GM23248 (cell line): ENCODE data around the gene CENPM.

Source experiments
- EZH2 ChIP-seq: fragments of 200-600 bp; sonication (generic); IDR thresholded peaks from 2 replicates; pipeline ENCODE4 v1.6.1; 2018; ENCODE audit warnings: antibody characterized with exemption, mild to moderate bottlenecking; ENCODE audit not compliant: insufficient read depth, poor library complexity, severe bottlenecking
- EZH2phosphoT487 ChIP-seq: fragments of 200-600 bp; sonication (generic); IDR thresholded peaks from 2 replicates; pipeline ENCODE4 v1.6.1; 2018; ENCODE audit warnings: antibody characterized with exemption, moderate library complexity, mild to moderate bottlenecking, low read depth; ENCODE audit not compliant: insufficient read depth

- TF ChIP-seq EZH2phosphoT487 (no peak), EZH2 (no peak)
Measured at GRCh38 chr22:41939981-41940831, 6.7 kb downstream of the CENPM start.
